MCF 10A (cell line): Measurements from ENCODE around the gene CALCR. TPM values are rescaled to one million over a fixed set of nuclear protein-coding genes. Genes with fewer than 3 reads are reported as not detected.
A peak's percentile ranks its signal among the peaks of the same experiment; 100 is the strongest.

Experiments used
- BruUV-seq: library from RNA; stranded (reverse); fragments of 400-500 nt; replicated peaks from 2 replicates; lab custom pipeline; 2021; lab: Mats Ljungman, UMichigan
- CTCF ChIA-PET: fragments of 300-600 bp; sonication (Branson Sonifier 250); formaldehyde crosslinking; extraction: SDS; loops from one replicate; lab custom pipeline; 2021; ENCODE audit warnings: antibody characterized with exemption, inconsistent platforms; lab: Yijun Ruan, JAX
- POLR2A ChIA-PET: fragments of 300-600, 350-650 bp; sonication (Branson Sonifier 250); formaldehyde crosslinking; extraction: SDS; loops from one replicate; lab custom pipeline; 2020; ENCODE audit warnings: antibody characterized with exemption, inconsistent platforms; lab: Yijun Ruan, JAX
- DNase-seq: peaks from one replicate; pipeline ENCODE4 v3.0.0-alpha.2; 2018; ENCODE audit not compliant: unreplicated experiment
- H3K27ac Mint-ChIP-seq: one replicate; pipeline ENCODE4 v1.8.0; 2022; ENCODE audit warnings: mild to moderate bottlenecking, low read depth, mixed read lengths; ENCODE audit not compliant: unreplicated experiment
- H3K27me3 Mint-ChIP-seq: one replicate; pipeline ENCODE4 v1.8.0; 2022; ENCODE audit warnings: mixed read lengths; ENCODE audit not compliant: insufficient read depth, unreplicated experiment
- H3K36me3 Mint-ChIP-seq: one replicate; pipeline ENCODE4 v1.8.0; 2022; ENCODE audit warnings: mild to moderate bottlenecking, moderate library complexity, mixed read lengths; ENCODE audit not compliant: insufficient read depth, unreplicated experiment
- H3K4me1 Mint-ChIP-seq: one replicate; pipeline ENCODE4 v1.8.0; 2022; ENCODE audit warnings: mixed read lengths; ENCODE audit not compliant: insufficient read depth, unreplicated experiment
- H3K4me3 Mint-ChIP-seq: one replicate; pipeline ENCODE4 v1.8.0; 2022; ENCODE audit warnings: mild to moderate bottlenecking, moderate library complexity, mixed read lengths; ENCODE audit not compliant: unreplicated experiment
- H3K9me3 Mint-ChIP-seq: one replicate; pipeline ENCODE4 v1.8.0; 2022; ENCODE audit warnings: mixed read lengths; ENCODE audit not compliant: unreplicated experiment
- intact Hi-C: fragments of 100-400 bp; cut with micrococcal nuclease; formaldehyde crosslinking; loops from 2 replicates; pipeline ENCODE4 v1.14.1; 2022
- total RNA-seq: library from RNA; stranded (reverse); gene quantifications from 2 replicates; pipeline ENCODE4 v1.2.3, GENCODE V29; 2022
- TF ChIP-seq, protein P1 (sequence below): fragments of 200-600 bp; IDR thresholded peaks from one replicate; pipeline ENCODE4 v1.8.0; 2022; ENCODE audit warnings: antibody characterized with exemption, mild to moderate bottlenecking; ENCODE audit not compliant: unreplicated experiment

CALCR gene
- total RNA-seq, 1 experiment from 2014 or later, result not detected

- Mint-ChIP-seq H3K27me3 (peaks cover 75% of the 10 kb centered on the region), H3K36me3 (no peaks in the 10 kb centered on the region), H3K27ac (no peak overlapping the region), H3K9me3 (no peaks in the 10 kb centered on the region), H3K4me1 (no peaks in the 10 kb centered on the region), H3K4me3 (no peak overlapping the region)
- DNase-seq, result peak; percentile 51
- intact Hi-C loops, result loop anchor here (1.0 to 10.0 kb wide), 4 partner anchors 108 to 458 kb away; no protein-coding TSS in a partner anchor
- TF ChIP-seq, protein P1, sequence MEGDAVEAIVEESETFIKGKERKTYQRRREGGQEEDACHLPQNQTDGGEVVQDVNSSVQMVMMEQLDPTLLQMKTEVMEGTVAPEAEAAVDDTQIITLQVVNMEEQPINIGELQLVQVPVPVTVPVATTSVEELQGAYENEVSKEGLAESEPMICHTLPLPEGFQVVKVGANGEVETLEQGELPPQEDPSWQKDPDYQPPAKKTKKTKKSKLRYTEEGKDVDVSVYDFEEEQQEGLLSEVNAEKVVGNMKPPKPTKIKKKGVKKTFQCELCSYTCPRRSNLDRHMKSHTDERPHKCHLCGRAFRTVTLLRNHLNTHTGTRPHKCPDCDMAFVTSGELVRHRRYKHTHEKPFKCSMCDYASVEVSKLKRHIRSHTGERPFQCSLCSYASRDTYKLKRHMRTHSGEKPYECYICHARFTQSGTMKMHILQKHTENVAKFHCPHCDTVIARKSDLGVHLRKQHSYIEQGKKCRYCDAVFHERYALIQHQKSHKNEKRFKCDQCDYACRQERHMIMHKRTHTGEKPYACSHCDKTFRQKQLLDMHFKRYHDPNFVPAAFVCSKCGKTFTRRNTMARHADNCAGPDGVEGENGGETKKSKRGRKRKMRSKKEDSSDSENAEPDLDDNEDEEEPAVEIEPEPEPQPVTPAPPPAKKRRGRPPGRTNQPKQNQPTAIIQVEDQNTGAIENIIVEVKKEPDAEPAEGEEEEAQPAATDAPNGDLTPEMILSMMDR, result peak; percentile 48
- CTCF ChIA-PET, result interaction anchor here (0.6 to 4.0 kb wide), 30 partner anchors 8 to 961 kb away, joined by 3 to 32 read pairs (median 3); partner anchors contain the start of genes CALCR and FAM133B
- BruUV-seq, result no TSS peak
- POLR2A ChIA-PET, result interaction anchor here (0.6 to 1.9 kb wide), 2 partner anchors 11 to 19 kb away, joined by 3 to 4 read pairs; no protein-coding TSS in a partner anchor
These were observed 23.2 kb downstream of the CALCR start for GRCh38 chr7:93551063-93551895.

GRCh38 chr7:93547716-93548115, 26.8 kb downstream of the CALCR start:
- peaks cover 72% of the 10 kb centered on the region for H3K27me3 Mint-ChIP-seq
- CTCF ChIA-PET, result interaction anchor here (0.6 to 2.4 kb wide), 3 partner anchors 302 to 1019 kb away, joined by 3 to 6 read pairs (median 3); partner anchors contain the start of genes PEX1 and RBM48
- POLR2A ChIA-PET, result interaction anchor here (1.1 kb wide), 1 partner anchor 14 kb away, joined by 5 read pairs; no protein-coding TSS in a partner anchor
- intact Hi-C loops, result loop anchor here (2.0 kb wide), 1 partner anchor 369 kb away; no protein-coding TSS in a partner anchor
- TF ChIP-seq, protein P1, result no peak
- no TSS peak for BruUV-seq
- H3K4me3 Mint-ChIP-seq, result no peak overlapping the region
- no peaks in the 10 kb centered on the region for H3K9me3 Mint-ChIP-seq
- no peak for DNase-seq
- no peak overlapping the region for H3K27ac Mint-ChIP-seq
- H3K36me3 Mint-ChIP-seq, result no peaks in the 10 kb centered on the region
- no peaks in the 10 kb centered on the region for H3K4me1 Mint-ChIP-seq

DNA sequence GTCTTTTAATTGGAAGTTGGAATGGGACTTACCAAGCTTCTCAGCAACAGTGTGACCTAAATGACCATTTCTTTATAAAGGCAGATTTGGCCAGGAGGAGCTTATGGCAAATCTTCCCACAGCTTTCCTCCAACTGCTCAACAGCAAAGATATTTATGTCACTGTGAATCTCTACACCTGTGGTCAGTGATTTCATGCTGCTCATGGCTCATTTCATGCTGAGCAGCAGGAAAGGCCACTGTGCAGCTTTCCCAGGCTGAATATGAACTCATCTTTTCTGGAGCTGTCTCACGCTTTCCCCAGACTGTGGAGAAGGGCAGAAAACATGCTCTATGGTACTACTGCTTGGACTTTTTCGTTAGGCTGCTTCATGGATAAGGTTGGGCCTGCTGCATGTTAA, 29.8 kb downstream of the CALCR start:
- H3K4me1 Mint-ChIP-seq, result no peaks in the 10 kb centered on the region
- H3K4me3 Mint-ChIP-seq, result no peak overlapping the region
- H3K36me3 Mint-ChIP-seq, result no peaks in the 10 kb centered on the region
- no TSS peak for BruUV-seq
- ChIA-PET CTCF (interaction anchor here (1.8 kb wide), 1 partner anchor 255 kb away, joined by 6 read pairs; no protein-coding TSS in a partner anchor), POLR2A (no interaction called here)
- no peak for DNase-seq
- H3K27ac Mint-ChIP-seq, result no peak overlapping the region
- H3K27me3 Mint-ChIP-seq, result peaks cover 57% of the 10 kb centered on the region
- no peaks in the 10 kb centered on the region for H3K9me3 Mint-ChIP-seq
- TF ChIP-seq, protein P1, result no peak
- intact Hi-C loops, result no loop called here

DNA sequence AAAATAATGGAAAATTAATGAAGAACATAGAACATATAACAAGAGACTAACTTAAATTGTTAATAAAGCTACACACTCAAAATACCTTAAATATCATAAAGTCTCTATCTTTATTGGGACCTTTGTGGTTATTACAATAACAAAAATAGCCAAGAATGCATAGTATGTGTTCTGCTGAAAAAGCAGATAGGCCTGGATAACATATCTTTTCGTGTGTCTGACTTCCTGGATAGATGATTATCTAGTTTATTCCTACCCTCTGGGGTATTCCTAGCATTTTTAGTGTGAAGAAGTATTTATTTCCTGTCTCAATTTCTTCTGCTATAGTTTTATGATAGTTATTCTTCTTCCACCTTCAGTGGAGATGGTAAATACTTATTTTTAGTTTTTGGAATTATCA, 36.5 kb downstream of the CALCR start:
- no peak overlapping the region for H3K27ac Mint-ChIP-seq
- ChIA-PET POLR2A (no interaction called here), CTCF (interaction anchor here (0.6 to 1.1 kb wide), 3 partner anchors 13 to 898 kb away, joined by 3 to 6 read pairs (median 4); no protein-coding TSS in a partner anchor)
- H3K4me1 Mint-ChIP-seq, result no peaks in the 10 kb centered on the region
- no peaks in the 10 kb centered on the region for H3K36me3 Mint-ChIP-seq
- H3K9me3 Mint-ChIP-seq, result no peaks in the 10 kb centered on the region
- peaks cover 53% of the 10 kb centered on the region for H3K27me3 Mint-ChIP-seq
- no TSS peak for BruUV-seq
- no peak overlapping the region for H3K4me3 Mint-ChIP-seq
- TF ChIP-seq, protein P1, result no peak
- DNase-seq, result no peak
- intact Hi-C loops, result no loop called here
